NCI-H2171 treated with DMSO at 0.1 percent for 48 hours (cell line): ENCODE measurements around the gene PIEZO2.
"Not testable (repeated sequence)": the region's sequence is repeated elsewhere in the genome, so short reads cannot be mapped to it uniquely, and the experiment has no call there.

ENCODE experiments used
- DNase-seq: peaks from one replicate; lab custom pipeline; 2025; lab: John Stamatoyannopoulos, UW

Gene PIEZO2

GRCh38 chr18:11148680-11149440, 509 bp downstream of the PIEZO2 start:
- DNase-seq: no peak

- no peak for DNase-seq
These were observed 1.2 kb downstream of the PIEZO2 start for GRCh38 chr18:11147962-11148679.

- DNase-seq: no peak
These were observed 1.9 kb downstream of the PIEZO2 start for GRCh38 chr18:11147371-11147951.

GRCh38 chr18:11146947-11147345, 2.4 kb downstream of the PIEZO2 start:
- no peak for DNase-seq

GRCh38 chr18:11146238-11146946, 3.0 kb downstream of the PIEZO2 start:
- no peak for DNase-seq

GRCh38 chr18:11145413-11146191, 3.8 kb downstream of the PIEZO2 start:
- no peak for DNase-seq

- no peak for DNase-seq
These were observed 12.0 kb downstream of the PIEZO2 start for GRCh38 chr18:11137400-11137799.

- no peak for DNase-seq
These were observed 13.1 kb downstream of the PIEZO2 start for GRCh38 chr18:11136241-11136640.

GRCh38 chr18:11134940-11135339, 14.4 kb downstream of the PIEZO2 start:
- no peak for DNase-seq

- DNase-seq: not testable (repeated sequence)
These were observed 20.3 kb downstream of the PIEZO2 start for GRCh38 chr18:11129059-11129458.

GRCh38 chr18:11125492-11126315, 23.7 kb downstream of the PIEZO2 start:
- no peak for DNase-seq

GRCh38 chr18:11124054-11124453, 25.3 kb downstream of the PIEZO2 start:
- no peak for DNase-seq

GRCh38 chr18:11121443-11121849, 27.9 kb downstream of the PIEZO2 start:
- no peak for DNase-seq

- no peak for DNase-seq
These were observed 29.3 kb downstream of the PIEZO2 start for GRCh38 chr18:11119959-11120587.

- DNase-seq: no peak
These were observed 29.8 kb downstream of the PIEZO2 start for GRCh38 chr18:11119550-11119949.

- DNase-seq: no peak
These were observed 31.2 kb downstream of the PIEZO2 start for GRCh38 chr18:11118051-11118766.

- no peak for DNase-seq
These were observed 34.1 kb downstream of the PIEZO2 start for GRCh38 chr18:11115276-11115675.

GRCh38 chr18:11114653-11115052, 34.7 kb downstream of the PIEZO2 start:
- DNase-seq: no peak

- no peak for DNase-seq
These were observed 35.4 kb downstream of the PIEZO2 start for GRCh38 chr18:11113937-11114336.
